GM12873 (cell line): ENCODE data around the gene TCF7.

Experiments
- TF ChIP-seq, protein P1 (sequence below): IDR thresholded peaks from 2 replicates; pipeline ENCODE4 v1.5.1; 2012; ENCODE audit warnings: low read depth, mild to moderate bottlenecking, moderate library complexity, low read length, control low read depth; ENCODE audit not compliant: insufficient read depth; ENCODE audit errors: missing control alignments

Gene TCF7

GRCh38 chr5:134129411-134130238 lies 15.1 kb downstream of the TCF7 start:
- TF ChIP-seq, protein P1, sequence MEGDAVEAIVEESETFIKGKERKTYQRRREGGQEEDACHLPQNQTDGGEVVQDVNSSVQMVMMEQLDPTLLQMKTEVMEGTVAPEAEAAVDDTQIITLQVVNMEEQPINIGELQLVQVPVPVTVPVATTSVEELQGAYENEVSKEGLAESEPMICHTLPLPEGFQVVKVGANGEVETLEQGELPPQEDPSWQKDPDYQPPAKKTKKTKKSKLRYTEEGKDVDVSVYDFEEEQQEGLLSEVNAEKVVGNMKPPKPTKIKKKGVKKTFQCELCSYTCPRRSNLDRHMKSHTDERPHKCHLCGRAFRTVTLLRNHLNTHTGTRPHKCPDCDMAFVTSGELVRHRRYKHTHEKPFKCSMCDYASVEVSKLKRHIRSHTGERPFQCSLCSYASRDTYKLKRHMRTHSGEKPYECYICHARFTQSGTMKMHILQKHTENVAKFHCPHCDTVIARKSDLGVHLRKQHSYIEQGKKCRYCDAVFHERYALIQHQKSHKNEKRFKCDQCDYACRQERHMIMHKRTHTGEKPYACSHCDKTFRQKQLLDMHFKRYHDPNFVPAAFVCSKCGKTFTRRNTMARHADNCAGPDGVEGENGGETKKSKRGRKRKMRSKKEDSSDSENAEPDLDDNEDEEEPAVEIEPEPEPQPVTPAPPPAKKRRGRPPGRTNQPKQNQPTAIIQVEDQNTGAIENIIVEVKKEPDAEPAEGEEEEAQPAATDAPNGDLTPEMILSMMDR, result no peak

GRCh38 chr5:134130239-134130945 lies 15.9 kb downstream of the TCF7 start:
- TF ChIP-seq, protein P1, result no peak

DNA sequence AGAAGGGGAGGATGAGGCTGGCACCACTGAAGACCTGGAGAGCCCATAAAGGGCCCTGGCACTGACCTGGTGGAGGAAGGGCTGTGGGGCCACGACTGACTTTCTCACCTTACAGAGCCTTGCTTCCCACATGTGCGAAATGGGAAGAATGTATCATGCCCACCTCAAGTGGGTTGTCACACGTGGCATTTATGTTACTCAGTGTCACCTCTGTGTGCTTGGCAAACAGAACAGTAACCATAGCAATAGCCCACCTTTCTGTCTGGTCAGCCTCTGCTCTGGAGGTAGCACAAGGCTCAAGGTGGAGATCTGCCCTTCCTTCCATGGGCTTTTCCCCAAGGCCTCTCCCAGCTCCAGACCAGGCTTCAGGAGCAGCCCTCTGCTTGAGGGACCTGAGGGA lies 16.7 kb downstream of the TCF7 start:
- TF ChIP-seq, protein P1, result no peak

DNA sequence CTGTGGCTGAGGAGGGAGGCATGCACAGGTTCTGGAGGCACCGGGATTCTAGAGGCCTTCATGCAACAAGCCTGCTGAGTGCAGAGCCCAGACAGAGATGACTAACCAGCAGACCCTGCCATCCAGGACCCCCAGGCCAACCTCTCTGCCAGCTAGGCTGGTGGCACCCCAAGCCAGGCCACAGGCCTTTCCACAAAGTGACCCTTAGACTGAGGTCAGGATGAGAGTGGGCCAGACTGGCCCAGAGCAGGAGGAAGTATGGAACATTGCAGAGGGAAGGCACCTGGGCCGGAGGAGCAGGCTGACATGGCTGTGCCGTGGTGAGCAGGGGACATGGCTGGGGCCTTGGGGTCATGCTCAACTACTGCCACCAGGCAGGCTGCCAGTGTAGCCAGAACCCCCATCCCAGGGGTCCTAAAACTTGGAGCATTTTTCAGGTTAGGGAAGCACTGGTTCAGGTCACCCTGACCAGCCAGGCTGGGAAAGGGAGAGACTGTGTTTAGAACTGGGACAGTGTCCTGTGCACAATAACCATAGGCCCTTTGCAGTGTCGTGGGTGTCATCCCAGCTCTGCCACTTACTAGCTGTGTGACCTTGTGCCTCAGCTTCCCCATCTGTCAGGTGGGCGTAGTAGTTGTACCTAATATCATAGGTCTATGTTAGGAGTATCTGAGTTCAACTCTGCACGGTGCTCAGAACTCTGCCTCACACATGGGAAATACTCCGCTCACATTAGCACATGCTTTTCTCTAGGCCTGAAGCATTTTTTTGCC lies 17.3 kb downstream of the TCF7 start:
- TF ChIP-seq, protein P1, result no peak

DNA sequence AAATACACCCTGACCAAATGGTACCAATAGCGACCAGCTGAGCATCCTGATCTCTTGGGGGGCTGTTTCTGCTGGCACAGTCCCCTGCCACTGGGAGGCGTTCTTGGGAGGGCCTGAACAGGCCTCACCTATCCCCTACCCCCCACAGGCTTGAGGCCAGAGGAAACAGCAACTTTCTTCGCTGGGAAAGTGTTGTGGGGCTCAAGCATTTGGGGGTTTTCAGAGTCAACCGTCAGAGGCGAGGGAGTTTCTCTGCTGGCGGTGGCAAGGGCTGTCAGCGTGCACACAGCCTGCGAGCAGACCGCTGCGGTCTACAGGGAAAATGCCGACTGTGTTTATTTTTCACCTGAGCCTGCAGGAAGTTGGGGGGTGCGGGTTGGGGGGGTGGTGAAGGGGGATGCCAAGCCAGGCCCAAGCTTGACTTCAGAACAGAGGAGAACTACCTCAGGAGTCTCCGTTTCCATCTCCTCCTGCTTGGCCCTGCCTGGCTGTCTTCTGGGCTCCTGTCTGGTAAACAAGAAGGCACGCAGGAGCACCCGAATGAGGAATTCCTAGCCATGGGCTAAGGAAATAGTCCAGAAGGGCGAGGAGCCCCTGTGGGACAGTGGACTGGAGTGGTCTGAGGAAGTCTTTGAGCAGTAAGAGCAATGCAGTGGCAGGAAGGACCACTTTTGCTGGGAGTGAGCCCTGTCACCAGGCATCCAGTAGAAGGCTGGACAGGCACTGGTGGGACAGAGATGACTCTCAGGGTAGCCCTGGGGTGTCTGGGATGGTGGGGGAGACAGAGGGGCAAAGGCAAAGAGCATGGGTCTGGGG lies 18.1 kb downstream of the TCF7 start:
- TF ChIP-seq, protein P1, result peak; percentile 68

- TF ChIP-seq, protein P1, result no peak
Observed at GRCh38 chr5:134133188-134133994, 18.9 kb downstream of the TCF7 start.
